Renal cortex interstitium (tissue), 11 donors: ENCODE results near the gene NOX5. TPM values are rescaled to one million over a fixed set of nuclear protein-coding genes. Genes with fewer than 3 reads are reported as not detected.
A peak's percentile ranks its signal among the peaks of the same experiment; 100 is the strongest.
"Not testable (repeated sequence)": the region's sequence is repeated elsewhere in the genome, so short reads cannot be mapped to it uniquely, and the experiment has no call there.

Source experiments
- DNase-seq, 11 donors: peaks; one replicate each; pipeline ENCODE4 v3.0.0-alpha.2; 2013; ENCODE audit warnings: low read depth in 9 of 11, low spot score in 4 of 11; ENCODE audit errors: extremely low read depth in 1 of 11
- polyA plus RNA-seq, 3 donors: library from polyadenylated mRNA; unstranded; fragments of 120-200 nt; gene quantifications; one replicate each; pipeline ENCODE4 v1.2.1, GENCODE V29; 2013; ENCODE audit not compliant: insufficient read length in 3 of 3

NOX5 gene
- polyA plus RNA-seq, 3 donors: 0.58 to 1.3 (median 0.65) TPM

DNA sequence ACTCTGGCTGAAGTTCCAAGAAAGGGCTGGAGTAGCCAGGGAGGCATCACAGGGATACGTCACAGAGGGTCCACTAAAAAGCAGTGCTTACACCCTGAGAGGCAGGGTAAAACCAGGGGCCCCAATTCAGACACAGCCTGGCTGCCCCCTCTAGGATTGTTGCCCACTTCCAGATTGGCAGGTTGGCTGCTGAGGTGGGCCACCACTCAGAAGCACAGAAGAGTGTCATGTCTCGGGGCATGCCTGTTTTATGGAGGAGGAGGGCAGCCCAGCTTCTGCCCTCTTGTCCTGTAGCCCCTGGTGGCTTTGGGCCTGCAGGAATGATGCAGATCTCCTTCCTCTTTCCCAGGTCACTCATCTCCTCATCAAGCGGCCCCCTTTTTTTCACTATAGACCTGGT lies 24.0 kb downstream of the NOX5 start:
- no peak for DNase-seq

- no peak for DNase-seq
Measured at GRCh38 chr15:69039516-69040225, 25.2 kb downstream of the NOX5 start.

DNA sequence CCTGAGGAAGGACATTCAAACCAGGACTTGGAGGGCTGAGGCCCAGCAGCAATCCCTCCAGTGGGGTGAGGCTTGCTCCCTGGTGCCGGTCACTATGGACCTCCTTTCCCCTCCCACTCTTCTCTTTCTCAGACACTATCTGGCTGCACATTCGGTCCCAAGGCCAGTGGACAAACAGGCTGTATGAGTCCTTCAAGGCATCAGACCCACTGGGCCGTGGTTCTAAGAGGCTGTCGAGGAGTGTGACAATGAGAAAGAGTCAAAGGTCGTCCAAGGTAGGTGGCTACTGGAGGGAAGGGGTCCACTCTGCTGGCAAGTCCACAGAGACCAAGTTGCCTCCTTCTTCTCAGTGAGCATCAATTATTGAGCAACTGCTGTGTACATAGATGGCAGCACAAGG lies 28.0 kb downstream of the NOX5 start:
- DNase-seq: no peak

GRCh38 chr15:69045802-69046201 lies 31.3 kb downstream of the NOX5 start:
- DNase-seq: peak in 1 of 11 donors; percentile 24

GRCh38 chr15:69046781-69047180 lies 32.3 kb downstream of the NOX5 start:
- no peak for DNase-seq

GRCh38 chr15:69049976-69050375 lies 35.5 kb downstream of the NOX5 start:
- no peak for DNase-seq

GRCh38 chr15:69055251-69055650 lies 40.8 kb downstream of the NOX5 start:
- no peak for DNase-seq

- no peak for DNase-seq
Measured at GRCh38 chr15:69056365-69056764, 41.9 kb downstream of the NOX5 start.

- peak; percentile 75 to 93 (median 87) for DNase-seq
Measured at GRCh38 chr15:69058830-69059556, 44.5 kb downstream of the NOX5 start.

GRCh38 chr15:69059557-69059943 lies 45.1 kb downstream of the NOX5 start:
- DNase-seq: no peak

GRCh38 chr15:69060041-69060481 lies 45.6 kb downstream of the NOX5 start:
- no peak for DNase-seq

GRCh38 chr15:69060744-69061143 lies 46.2 kb downstream of the NOX5 start:
- no peak for DNase-seq

DNA sequence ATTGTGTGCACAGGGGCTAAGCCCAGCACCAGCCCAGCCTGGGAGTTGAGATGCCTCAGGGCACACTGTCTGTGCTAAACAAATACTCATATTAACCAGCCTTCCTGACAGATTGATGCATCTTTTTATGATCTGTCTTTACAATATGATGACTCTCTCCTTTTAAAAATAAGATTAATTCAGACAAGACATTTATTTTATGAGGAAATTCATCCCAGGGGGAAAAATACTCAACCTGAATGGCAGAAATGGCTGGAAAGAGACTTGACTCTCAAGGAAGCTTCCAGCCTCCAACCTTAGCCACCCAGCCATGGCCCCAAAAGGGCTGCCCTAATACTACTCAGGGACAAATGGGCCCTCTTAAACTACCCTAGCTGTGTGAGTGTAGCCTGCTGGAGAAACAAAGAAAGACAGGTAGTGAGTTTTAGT lies 46.9 kb downstream of the NOX5 start:
- no peak for DNase-seq

GRCh38 chr15:69064649-69065048 lies 50.2 kb downstream of the NOX5 start:
- no peak for DNase-seq

- DNase-seq: no peak
Measured at GRCh38 chr15:69066007-69066995, 51.8 kb downstream of the NOX5 start.

DNA sequence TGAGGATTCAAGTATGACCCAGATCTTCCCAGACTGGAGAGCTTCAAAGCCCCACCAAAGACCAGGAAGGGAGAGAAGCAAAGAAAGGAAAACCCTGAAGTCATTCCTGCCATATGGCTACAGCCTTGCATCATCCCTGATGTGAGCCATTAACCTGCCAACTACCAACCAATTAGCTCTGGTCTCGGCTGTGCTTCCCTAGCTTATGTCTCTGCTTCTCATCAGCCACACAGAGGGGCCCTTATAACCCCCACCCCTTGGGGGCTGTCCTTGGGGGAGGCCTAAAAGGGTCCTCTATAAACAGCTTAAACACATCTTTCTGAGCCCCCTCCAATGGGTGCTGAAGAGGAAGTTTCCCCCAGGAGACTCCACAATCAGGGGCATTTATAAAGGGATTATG lies 52.8 kb downstream of the NOX5 start:
- DNase-seq: no peak

- no peak for DNase-seq
Measured at GRCh38 chr15:69068157-69068556, 53.7 kb downstream of the NOX5 start.

GRCh38 chr15:69069290-69069689 lies 54.8 kb downstream of the NOX5 start:
- DNase-seq: not testable (repeated sequence)

- no peak for DNase-seq
Measured at GRCh38 chr15:69069996-69070395, 55.5 kb downstream of the NOX5 start.
